B cell (primary cell): ENCODE results near the gene ARID3A. TPM values are rescaled to one million over a fixed set of nuclear protein-coding genes. Genes with fewer than 3 reads are reported as not detected.
A peak's percentile ranks its signal among the peaks of the same experiment; 100 is the strongest.

ENCODE experiments used
- ATAC-seq: fragments of 200-7000 bp; cut with Tn5 transposase; one replicate; pipeline ENCODE4 v1.10.0; 2021; ENCODE audit warnings: low read depth, mild to moderate bottlenecking, moderate number of reproducible peaks, moderate library complexity
- CTCF ChIA-PET: fragments of 350-600 bp; sonication (Branson Sonifier 250); formaldehyde crosslinking; loops from one replicate; lab custom pipeline; 2021; ENCODE audit warnings: antibody characterized with exemption, inconsistent platforms; lab: Charles Lee
- POLR2A ChIA-PET: fragments of 350-600 bp; sonication (Branson Sonifier 250); formaldehyde crosslinking; loops from one replicate; lab custom pipeline; 2021; ENCODE audit warnings: antibody characterized with exemption; lab: Charles Lee
- DNase-seq: peaks from one replicate; pipeline ENCODE4 v3.0.0; 2013
- H2AFZ ChIP-seq: 2 replicates; pipeline ENCODE4 v1.6.1; 2012; ENCODE audit warnings: mild to moderate bottlenecking, low read depth, low read length; ENCODE audit not compliant: insufficient read depth, poor library complexity, severe bottlenecking
- H3K27ac ChIP-seq, 2 donors: 1 replicate in 1 of 2; 2 replicates in 1 of 2; pipeline ENCODE4 v1.5.1; 2012 to 2013; ENCODE audit warnings: low read length in 2 of 2, mild to moderate bottlenecking in 2 of 2, moderate library complexity in 1 of 2
- H3K27me3 ChIP-seq, 4 experiments: fragments of 200-600 bp in 1 of 4; sonication (generic) in 1 of 4; replicated peaks in 1 of 4; 1 replicate in 2 of 4; 2 replicates in 2 of 4; pipeline versions ENCODE4 v1.6.1 to v1.7.0; 2013 to 2016; ENCODE audit warnings: low read length in 3 of 4, mild to moderate bottlenecking in 2 of 4, mixed read lengths in 1 of 4, moderate library complexity in 1 of 4; ENCODE audit not compliant: insufficient read depth in 4 of 4, control insufficient read depth in 3 of 4; ENCODE audit errors: control extremely low read depth in 1 of 4
- H3K36me3 ChIP-seq, 2 experiments: replicated peaks in 1 of 2; 1 replicate in 1 of 2; 2 replicates in 1 of 2; pipeline versions ENCODE4 v1.6.1 to v1.7.1; 2013; ENCODE audit warnings: low read length in 1 of 2; ENCODE audit not compliant: insufficient read depth in 2 of 2, control insufficient read depth in 1 of 2; ENCODE audit errors: control extremely low read depth in 1 of 2, extremely low read depth in 1 of 2
- H3K4me1 ChIP-seq, 2 donors: fragments of 200-600 bp in 1 of 2; sonication (generic) in 1 of 2; 1 replicate in 1 of 2; 2 replicates in 1 of 2; pipeline versions ENCODE4 v1.5.1 to v1.6.1; 2013 to 2017; ENCODE audit warnings: low read length in 2 of 2; ENCODE audit not compliant: control insufficient read depth in 2 of 2, insufficient read depth in 2 of 2
- H3K4me2 ChIP-seq: replicated peaks from 2 replicates; pipeline ENCODE3; 2012; ENCODE audit warnings: mild to moderate bottlenecking, low read depth, low read length; ENCODE audit not compliant: poor library complexity, severe bottlenecking
- H3K4me3 ChIP-seq, 5 experiments: fragments of 200-600 bp in 1 of 5; sonication (generic) in 1 of 5; 1 replicate in 3 of 5; 2 replicates in 2 of 5; pipeline versions ENCODE4 v1.5.1 to v1.7.0; 2011 to 2016; ENCODE audit warnings: low read length in 4 of 5, mild to moderate bottlenecking in 4 of 5, low read depth in 2 of 5, control low read depth in 1 of 5, moderate library complexity in 1 of 5; ENCODE audit not compliant: insufficient read depth in 1 of 5; ENCODE audit errors: control extremely low read depth in 1 of 5, extremely low read depth in 1 of 5
- H3K79me2 ChIP-seq: fragments of 200-600 bp; sonication (generic); one replicate; pipeline ENCODE4 v1.6.0; 2016; ENCODE audit warnings: low read length; ENCODE audit not compliant: control insufficient read depth, insufficient read depth
- H3K9ac ChIP-seq: fragments of 200-600 bp; sonication (generic); 2 replicates; pipeline ENCODE4 v1.6.1; 2017; ENCODE audit warnings: mild to moderate bottlenecking, low read length, moderate library complexity
- H3K9me3 ChIP-seq, 3 donors: one replicate each; pipeline versions ENCODE4 v1.6.1 to v1.7.1; 2013; ENCODE audit warnings: low read length in 2 of 3; ENCODE audit not compliant: control insufficient read depth in 2 of 3, insufficient read depth in 1 of 3; ENCODE audit errors: control extremely low read depth in 1 of 3
- H4K20me1 ChIP-seq: 2 replicates; pipeline ENCODE4 v1.6.0; 2012; ENCODE audit warnings: mild to moderate bottlenecking, low read length; ENCODE audit not compliant: insufficient read depth, control insufficient read depth, poor library complexity, severe bottlenecking
- H3K27ac Mint-ChIP-seq: one replicate; pipeline ENCODE4 v1.8.0; 2021; ENCODE audit warnings: mixed read lengths
- H3K27me3 Mint-ChIP-seq: one replicate; pipeline ENCODE4 v1.8.0; 2021; ENCODE audit warnings: mixed read lengths
- H3K4me1 Mint-ChIP-seq: one replicate; pipeline ENCODE4 v1.8.0; 2021; ENCODE audit warnings: mixed read lengths
- H3K4me3 Mint-ChIP-seq: one replicate; pipeline ENCODE4 v1.8.0; 2021; ENCODE audit warnings: mixed read lengths
- H3K9me3 Mint-ChIP-seq: one replicate; pipeline ENCODE4 v1.8.0; 2022; ENCODE audit warnings: mixed read lengths; ENCODE audit not compliant: insufficient read depth
- CTCF ChIP-seq: fragments of 200-600 bp; IDR thresholded peaks from one replicate; pipeline ENCODE4 v1.8.0; 2022; ENCODE audit warnings: antibody characterized with exemption, mild to moderate bottlenecking
- EZH2 ChIP-seq: IDR thresholded peaks from 2 replicates; pipeline ENCODE4 v1.6.1; 2012; ENCODE audit warnings: borderline replicate concordance, low read depth, mild to moderate bottlenecking, moderate library complexity, low read length; ENCODE audit not compliant: insufficient read depth, poor library complexity, severe bottlenecking
- WGBS: methylation state at CpG from one replicate; pipeline ENCODE4 v1.1.5; 2013; ENCODE audit warnings: missing lambda C conversion rate; ENCODE audit not compliant: insufficient coverage; 5-methylcytosine and 5-hydroxymethylcytosine counted together
- intact Hi-C: fragments of 100-400 bp; cut with micrococcal nuclease; formaldehyde crosslinking; loops from one replicate; pipeline ENCODE4 v1.10.0; 2022
- polyA plus RNA-seq: library from polyadenylated mRNA; depleted of rRNA; stranded (reverse); fragments of >200 nt; gene quantifications from 2 replicates; pipeline ENCODE4 v1.2.3, GENCODE V29; 2012
- total RNA-seq, 2 donors: library from RNA; stranded (reverse); fragments of 120-200 nt in 1 of 2; gene quantifications; 1 replicate in 1 of 2; 2 replicates in 1 of 2; pipeline versions ENCODE4 v1.2.3 to v1.2.4, GENCODE V29; 2013 to 2022

The ARID3A gene
- total and polyA plus RNA-seq, 2 donors (not counting 1 experiment from before 2014, with no cell fraction given), result 22.9 to 60.5 TPM

GRCh38 chr19:940591-941291, 14.9 kb downstream of the ARID3A start:
- Histone ChIP-seq H3K79me2 (peaks cover 42% of the 10 kb centered on the region), H2AFZ (peak overlapping the region; percentile 72), H4K20me1 (peaks cover 25% of the 10 kb centered on the region), H3K36me3 (peaks cover 2 to 3% of the 10 kb centered on the region in 2 experiments), H3K27ac (peak overlapping the region; percentile 3 to 77), H3K4me2 (peak overlapping the region; percentile 96), H3K9me3 (peaks cover 0 to 22% (median 3%) of the 10 kb centered on the region in 3 donors), H3K4me3 (peak overlapping the region in 4 of 5 experiments; percentile 23 to 60 (median 48)), H3K4me1 (peaks cover 19 to 36% of the 10 kb centered on the region in 2 donors), H3K27me3 (no peaks in the 10 kb centered on the region), H3K9ac (peak overlapping the region; percentile 66)
- peak; percentile 69 for ATAC-seq
- no peaks in the 10 kb centered on the region for H3K27me3 Mint-ChIP-seq
- WGBS, result 1% methylated on average over 64 of the region's 64 CpGs
- peak overlapping the region; percentile 86 for H3K4me3 Mint-ChIP-seq
- CTCF ChIA-PET, result interaction anchor here (3.1 kb wide), 1 partner anchor 17 kb away, joined by 16 read pairs; no protein-coding TSS in a partner anchor
- DNase-seq, result peak; percentile 84
- H3K4me1 Mint-ChIP-seq, result peaks cover 39% of the 10 kb centered on the region
- intact Hi-C loops, result loop anchor here (1.0 kb wide), 1 partner anchor 15 kb away; no protein-coding TSS in a partner anchor
- POLR2A ChIA-PET, result interaction anchor here (0.7 to 1.0 kb wide), 3 partner anchors 8 to 17 kb away, joined by 3 to 4 read pairs (median 3); no protein-coding TSS in a partner anchor
- TF ChIP-seq CTCF (no peak), EZH2 (no peak)
- peaks cover 2% of the 10 kb centered on the region for H3K9me3 Mint-ChIP-seq
- peak overlapping the region; percentile 81 for H3K27ac Mint-ChIP-seq
